ENCODE data around the gene GPR3. TPM values are rescaled to one million over a fixed set of nuclear protein-coding genes. Genes with fewer than 3 reads are reported as not detected.
A peak's percentile ranks its signal among the peaks of the same experiment; 100 is the strongest.

Gene GPR3
- total RNA-seq, 2 experiments from 2014 or later = 0.47 to 0.66 TPM

DNA sequence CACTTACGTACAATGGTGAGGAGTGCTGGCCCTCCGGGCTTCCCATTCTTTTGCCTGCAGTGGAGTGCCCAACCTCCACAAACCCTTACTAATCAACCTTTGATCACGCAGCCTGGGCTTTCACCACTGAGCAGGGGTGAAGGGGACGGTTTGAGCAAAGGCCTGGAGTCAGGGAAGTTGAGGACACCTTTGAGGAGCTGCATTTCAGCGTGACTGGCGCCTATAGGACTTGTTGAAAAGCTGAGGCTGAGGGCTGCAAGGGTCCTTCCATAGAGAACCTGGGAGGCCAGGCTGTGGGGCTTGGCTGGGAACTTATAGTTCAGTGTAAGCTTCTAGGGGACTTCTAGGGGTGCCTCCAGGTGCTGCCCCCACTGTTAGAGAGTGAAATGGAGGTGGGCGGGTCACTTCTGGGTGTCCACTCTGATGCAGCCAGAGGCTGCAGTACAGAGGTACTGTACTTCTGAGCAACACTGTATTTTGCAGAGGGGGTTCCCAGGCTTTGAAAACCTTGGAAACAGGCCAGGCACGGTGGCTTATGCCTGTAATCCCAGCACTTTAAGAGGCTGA lies 40.8 kb upstream of the GPR3 start:
- Mint-ChIP-seq H3K4me1 (ENCODE audit: low read depth) (peaks cover 24% of the 10 kb centered on the region), H3K9me3 (ENCODE audit: insufficient read depth) (no peaks in the 10 kb centered on the region), H3K27me3 (ENCODE audit: low read depth) (no peaks in the 10 kb centered on the region), H3K27ac (no peak overlapping the region), H3K36me3 (ENCODE audit: low read depth) (peaks cover 9% of the 10 kb centered on the region), H3K4me3 (no peak overlapping the region)
- POLR2A ChIA-PET = no interaction called here
- ATAC-seq (no peak), DNase-seq (no peak)
- CTCF ChIA-PET = interaction anchor here (1.2 kb wide), 1 partner anchor 19 kb away, joined by 3 read pairs; no protein-coding TSS in a partner anchor

DNA sequence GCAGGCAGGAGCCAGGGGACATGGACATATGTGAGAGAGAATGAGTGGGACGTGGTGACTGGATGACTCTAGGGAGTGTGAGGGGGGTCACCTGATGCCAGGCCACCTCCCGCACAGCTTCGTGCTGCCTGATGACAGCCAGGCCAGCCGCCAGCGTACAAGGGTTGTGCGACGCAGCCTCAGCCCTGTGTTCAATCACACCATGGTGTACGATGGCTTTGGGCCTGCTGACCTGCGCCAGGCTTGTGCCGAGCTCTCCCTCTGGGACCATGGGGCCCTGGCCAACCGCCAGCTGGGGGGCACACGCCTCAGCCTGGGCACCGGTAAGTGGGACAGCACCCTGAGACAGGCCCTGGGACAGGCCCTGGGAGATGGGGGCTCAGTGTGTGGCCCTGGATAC lies 39.3 kb upstream of the GPR3 start:
- no peak overlapping the region for H3K27ac Mint-ChIP-seq
- no peak for ATAC-seq
- H3K27me3 Mint-ChIP-seq (ENCODE audit: low read depth) = no peaks in the 10 kb centered on the region
- CTCF ChIA-PET = interaction anchor here (0.7 to 1.5 kb wide), 2 partner anchors 11 to 13 kb away, joined by 3 to 4 read pairs; partner anchors contain the start of gene SYTL1
- POLR2A ChIA-PET = no interaction called here
- DNase-seq = no peak
- no peaks in the 10 kb centered on the region for H3K9me3 Mint-ChIP-seq (ENCODE audit: insufficient read depth)
- peaks cover 35% of the 10 kb centered on the region for H3K4me1 Mint-ChIP-seq (ENCODE audit: low read depth)
- no peak overlapping the region for H3K4me3 Mint-ChIP-seq
- H3K36me3 Mint-ChIP-seq (ENCODE audit: low read depth) = peaks cover 2% of the 10 kb centered on the region

DNA sequence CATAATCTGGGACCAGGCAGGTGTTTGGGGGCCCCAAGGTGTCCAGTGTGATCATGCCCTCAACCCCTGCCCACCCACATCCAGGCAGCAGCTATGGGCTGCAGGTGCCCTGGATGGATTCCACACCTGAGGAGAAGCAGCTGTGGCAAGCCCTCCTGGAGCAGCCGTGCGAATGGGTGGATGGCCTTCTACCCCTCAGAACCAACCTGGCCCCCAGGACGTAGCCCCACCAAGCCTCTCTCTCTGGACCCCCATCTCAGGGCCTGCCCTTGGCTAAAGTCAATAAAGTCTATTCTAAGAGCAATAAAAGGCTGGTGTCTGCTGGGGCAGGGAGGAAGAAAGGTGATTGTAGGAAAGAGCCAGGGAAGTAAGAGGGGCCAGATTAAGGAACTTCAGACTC lies 38.8 kb upstream of the GPR3 start:
- POLR2A ChIA-PET = no interaction called here
- Mint-ChIP-seq H3K4me1 (ENCODE audit: low read depth) (peaks cover 35% of the 10 kb centered on the region), H3K9me3 (ENCODE audit: insufficient read depth) (no peaks in the 10 kb centered on the region), H3K4me3 (no peak overlapping the region), H3K27ac (peak overlapping the region; percentile 16), H3K36me3 (ENCODE audit: low read depth) (peaks cover 2% of the 10 kb centered on the region), H3K27me3 (ENCODE audit: low read depth) (no peaks in the 10 kb centered on the region)
- DNase-seq = no peak
- no peak for ATAC-seq
- CTCF ChIA-PET = interaction anchor here (0.7 to 2.2 kb wide), 5 partner anchors 11 to 57 kb away, joined by 3 to 14 read pairs (median 4); partner anchors contain the start of genes MAP3K6 and SYTL1

DNA sequence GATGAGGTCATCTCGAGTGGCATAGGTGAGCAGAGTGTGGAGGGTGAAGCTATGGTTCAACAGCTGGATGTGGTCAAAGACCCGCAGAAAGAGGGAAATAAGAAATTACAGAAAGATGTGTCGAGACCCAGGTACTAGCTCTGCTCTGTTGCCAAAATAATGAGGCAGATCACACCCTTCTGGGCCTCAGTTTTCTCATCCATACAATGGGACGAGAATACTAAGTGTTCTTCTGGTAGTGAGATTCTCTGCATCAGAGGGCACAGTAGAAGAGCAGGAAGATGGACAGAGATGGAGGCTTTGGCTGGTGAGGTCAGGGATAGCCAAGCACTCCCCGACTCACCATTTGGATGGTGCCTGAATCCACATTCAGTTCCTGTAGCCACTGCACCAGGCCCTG lies 36.7 kb upstream of the GPR3 start:
- Mint-ChIP-seq H3K4me3 (peak overlapping the region; percentile 78), H3K9me3 (ENCODE audit: insufficient read depth) (no peaks in the 10 kb centered on the region), H3K36me3 (ENCODE audit: low read depth) (peaks cover 2% of the 10 kb centered on the region), H3K27me3 (ENCODE audit: low read depth) (peaks cover 9% of the 10 kb centered on the region), H3K4me1 (ENCODE audit: low read depth) (peaks cover 46% of the 10 kb centered on the region), H3K27ac (peak overlapping the region; percentile 97)
- no peak for DNase-seq
- POLR2A ChIA-PET = interaction anchor here (0.6 to 4.9 kb wide), 2 partner anchors 10 to 13 kb away, joined by 3 to 56 read pairs; partner anchors contain the start of gene SYTL1
- ATAC-seq = no peak
- CTCF ChIA-PET = interaction anchor here (0.7 to 6.7 kb wide), 15 partner anchors 10 to 307 kb away, joined by 3 to 99 read pairs (median 23); partner anchors contain the start of genes CD164L2, MAP3K6 and SYTL1

DNA sequence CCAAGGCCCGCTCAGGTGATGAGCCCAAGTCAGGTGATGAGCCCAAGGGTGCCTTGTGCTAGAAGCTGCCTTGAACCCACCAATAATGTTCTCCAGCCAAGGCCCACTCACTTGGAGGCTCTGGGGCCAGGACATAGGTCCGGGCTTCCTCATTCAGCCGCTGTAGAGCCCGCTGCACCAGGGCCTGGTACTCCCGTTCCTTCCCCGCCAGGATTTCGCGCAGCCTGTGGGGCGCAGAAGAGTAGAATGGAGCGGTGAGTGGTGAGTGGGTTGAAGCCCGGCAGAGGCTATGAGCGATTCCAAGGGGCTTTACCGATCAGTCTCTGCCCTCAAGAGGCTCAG lies 36.2 kb upstream of the GPR3 start:
- no peak for DNase-seq
- Mint-ChIP-seq H3K4me3 (peak overlapping the region; percentile 78), H3K27ac (peak overlapping the region; percentile 97), H3K4me1 (ENCODE audit: low read depth) (peaks cover 48% of the 10 kb centered on the region), H3K36me3 (ENCODE audit: low read depth) (peaks cover 2% of the 10 kb centered on the region), H3K27me3 (ENCODE audit: low read depth) (peaks cover 9% of the 10 kb centered on the region), H3K9me3 (ENCODE audit: insufficient read depth) (no peaks in the 10 kb centered on the region)
- ChIA-PET POLR2A (interaction anchor here (0.6 to 4.9 kb wide), 9 partner anchors 10 to 60 kb away, joined by 3 to 56 read pairs (median 5); partner anchors contain the start of genes MAP3K6 and SYTL1), CTCF (interaction anchor here (0.7 to 6.7 kb wide), 16 partner anchors 10 to 312 kb away, joined by 3 to 99 read pairs (median 25); partner anchors contain the start of genes CD164L2, MAP3K6, SYTL1 and TMEM222)
- ATAC-seq = no peak

DNA sequence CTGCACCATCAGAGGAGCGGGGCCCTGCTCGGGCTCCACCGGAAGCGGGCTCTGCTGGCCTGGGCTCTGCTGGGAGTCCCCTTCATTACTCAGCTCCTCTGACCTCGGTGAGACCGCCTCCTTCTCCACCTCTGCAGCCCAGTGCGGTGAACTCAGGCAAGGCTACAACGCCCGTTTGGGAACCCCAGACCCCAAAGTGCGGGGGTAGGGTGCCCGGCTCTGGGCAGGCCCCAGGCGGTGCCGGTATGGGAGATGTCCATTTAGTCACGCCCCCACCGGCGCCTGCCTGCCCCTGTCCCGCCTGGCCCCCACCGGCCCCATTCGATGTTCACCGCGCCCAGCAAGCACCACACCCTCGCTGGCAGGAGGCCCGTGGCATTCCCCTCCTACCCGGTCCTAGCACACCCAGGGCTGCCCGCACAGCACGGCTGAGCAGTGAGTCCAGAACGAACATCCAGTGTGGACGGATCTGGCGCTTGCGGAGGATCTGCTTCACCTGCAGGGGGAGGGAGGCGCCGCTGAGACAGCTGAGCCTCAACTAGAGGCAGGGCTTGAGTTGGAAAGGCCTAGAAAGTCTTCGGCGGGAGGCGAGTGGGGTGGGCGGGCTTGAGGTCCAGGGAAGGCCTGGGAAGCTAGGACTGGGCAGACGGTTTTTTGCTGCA lies 35.7 kb upstream of the GPR3 start:
- Mint-ChIP-seq H3K4me1 (ENCODE audit: low read depth) (peaks cover 48% of the 10 kb centered on the region), H3K27me3 (ENCODE audit: low read depth) (peaks cover 9% of the 10 kb centered on the region), H3K27ac (peak overlapping the region; percentile 97), H3K9me3 (ENCODE audit: insufficient read depth) (no peaks in the 10 kb centered on the region), H3K4me3 (peak overlapping the region; percentile 78), H3K36me3 (ENCODE audit: low read depth) (no peaks in the 10 kb centered on the region)
- DNase-seq = peak; percentile 73
- ChIA-PET POLR2A (interaction anchor here (0.6 to 4.9 kb wide), 13 partner anchors 8 to 60 kb away, joined by 3 to 56 read pairs (median 5); partner anchors contain the start of genes MAP3K6 and SYTL1), CTCF (interaction anchor here (0.6 to 6.7 kb wide), 34 partner anchors 8 to 313 kb away, joined by 3 to 99 read pairs (median 6); partner anchors contain the start of genes CD164L2, FCN3, MAP3K6 and SYTL1)
- ATAC-seq = peak; percentile 59

DNA sequence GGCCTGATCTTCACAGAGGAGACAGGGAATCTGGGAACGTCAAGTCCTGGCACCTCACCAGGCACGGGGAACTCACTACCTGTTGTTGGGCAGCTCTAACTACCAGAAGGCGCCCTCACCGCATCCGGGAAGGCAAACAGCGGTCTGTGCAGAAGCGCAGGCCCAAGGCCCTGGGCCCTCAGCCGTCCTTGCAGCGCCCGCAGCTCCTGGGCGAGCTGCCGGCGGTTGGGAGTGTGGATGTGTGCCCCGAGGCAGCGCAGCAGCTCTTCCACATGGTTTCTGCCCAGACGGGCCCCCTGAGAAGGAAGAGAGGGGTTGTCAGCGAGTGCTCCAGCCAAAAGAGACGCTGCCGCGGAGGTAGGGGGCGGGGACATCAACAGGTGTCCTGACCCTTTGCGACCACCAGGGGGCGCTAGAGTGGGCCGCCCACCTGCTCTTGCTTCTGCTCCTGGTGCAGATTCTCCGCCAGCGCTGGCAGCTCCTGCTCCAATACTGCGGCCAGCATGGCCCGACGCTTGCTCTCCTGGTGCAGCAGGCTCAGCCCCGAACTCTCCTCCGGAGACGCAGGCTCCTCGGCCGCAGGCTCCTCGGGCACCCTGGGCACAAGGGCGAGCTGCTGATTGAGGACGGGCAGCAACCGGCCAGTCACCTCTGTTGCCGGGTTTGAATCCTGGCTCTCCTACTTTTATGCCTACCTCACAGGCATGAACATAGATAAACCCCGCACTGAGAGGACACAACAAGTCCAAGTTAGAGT lies 35.0 kb upstream of the GPR3 start:
- no peaks in the 10 kb centered on the region for H3K9me3 Mint-ChIP-seq (ENCODE audit: insufficient read depth)
- DNase-seq = peak; percentile 90
- peaks cover 9% of the 10 kb centered on the region for H3K27me3 Mint-ChIP-seq (ENCODE audit: low read depth)
- H3K4me1 Mint-ChIP-seq (ENCODE audit: low read depth) = peaks cover 48% of the 10 kb centered on the region
- ChIA-PET CTCF (interaction anchor here (0.6 to 6.7 kb wide), 36 partner anchors 9 to 416 kb away, joined by 3 to 99 read pairs (median 5); partner anchors contain the start of genes CD164L2, FCN3, MAP3K6 and STX12), POLR2A (interaction anchor here (0.7 to 4.9 kb wide), 13 partner anchors 8 to 61 kb away, joined by 3 to 56 read pairs (median 5); partner anchors contain the start of genes MAP3K6 and SYTL1)
- H3K36me3 Mint-ChIP-seq (ENCODE audit: low read depth) = no peaks in the 10 kb centered on the region
- peak overlapping the region; percentile 78 for H3K4me3 Mint-ChIP-seq
- peak; percentile 82 for ATAC-seq
- H3K27ac Mint-ChIP-seq = peak overlapping the region; percentile 97

DNA sequence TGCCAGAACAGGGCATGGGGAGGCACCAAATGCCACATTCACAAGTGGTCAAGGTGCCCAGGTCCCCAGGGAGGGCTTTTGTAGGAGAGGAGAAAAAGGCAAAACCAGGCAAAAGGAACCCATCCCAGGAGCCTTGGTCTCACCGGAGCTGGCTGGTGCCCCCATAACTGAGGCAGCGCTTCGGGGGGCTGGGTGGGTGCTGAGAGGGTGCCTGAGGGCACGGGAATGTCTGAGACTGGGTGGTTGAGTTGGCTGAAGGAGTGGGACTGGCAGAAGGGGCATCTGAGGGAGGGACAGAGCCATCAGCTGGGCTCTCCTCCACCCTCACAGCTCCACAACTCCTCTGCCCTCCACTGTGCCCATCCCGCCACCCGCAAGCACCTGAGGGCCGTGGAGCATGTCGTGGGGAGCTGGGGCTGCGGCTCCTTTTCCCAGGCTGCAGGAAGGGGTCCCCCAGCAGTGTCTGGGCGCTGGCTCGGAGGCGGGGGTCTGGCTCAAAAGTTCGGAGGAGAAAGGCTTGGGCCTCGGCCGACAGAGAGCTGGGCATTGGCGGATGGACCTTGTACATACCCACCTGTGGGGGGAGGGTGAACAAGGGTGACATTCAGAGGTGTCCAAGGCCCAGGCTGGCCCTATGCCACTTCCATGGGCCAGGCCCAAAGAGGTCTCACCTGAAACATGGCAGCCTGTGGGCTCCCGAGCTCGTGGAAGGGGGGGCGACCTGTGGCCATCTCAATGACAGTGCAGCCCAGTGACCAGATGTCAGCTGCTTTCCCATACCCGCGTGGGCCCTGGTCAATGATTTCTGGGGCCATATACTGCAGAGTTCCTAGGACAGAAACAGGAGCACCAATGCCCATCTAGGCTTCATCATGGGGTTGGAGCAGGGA lies 34.1 kb upstream of the GPR3 start:
- Mint-ChIP-seq H3K9me3 (ENCODE audit: insufficient read depth) (no peaks in the 10 kb centered on the region), H3K4me3 (peak overlapping the region; percentile 78), H3K27ac (no peak overlapping the region), H3K4me1 (ENCODE audit: low read depth) (peaks cover 48% of the 10 kb centered on the region), H3K27me3 (ENCODE audit: low read depth) (peaks cover 9% of the 10 kb centered on the region), H3K36me3 (ENCODE audit: low read depth) (no peaks in the 10 kb centered on the region)
- ATAC-seq (no peak), DNase-seq (no peak)
- ChIA-PET CTCF (interaction anchor here (0.6 to 6.7 kb wide), 23 partner anchors 8 to 415 kb away, joined by 3 to 99 read pairs (median 15); partner anchors contain the start of genes CD164L2, MAP3K6, STX12 and SYTL1), POLR2A (interaction anchor here (1.1 to 4.9 kb wide), 6 partner anchors 8 to 37 kb away, joined by 3 to 56 read pairs (median 6); partner anchors contain the start of genes MAP3K6 and SYTL1)

DNA sequence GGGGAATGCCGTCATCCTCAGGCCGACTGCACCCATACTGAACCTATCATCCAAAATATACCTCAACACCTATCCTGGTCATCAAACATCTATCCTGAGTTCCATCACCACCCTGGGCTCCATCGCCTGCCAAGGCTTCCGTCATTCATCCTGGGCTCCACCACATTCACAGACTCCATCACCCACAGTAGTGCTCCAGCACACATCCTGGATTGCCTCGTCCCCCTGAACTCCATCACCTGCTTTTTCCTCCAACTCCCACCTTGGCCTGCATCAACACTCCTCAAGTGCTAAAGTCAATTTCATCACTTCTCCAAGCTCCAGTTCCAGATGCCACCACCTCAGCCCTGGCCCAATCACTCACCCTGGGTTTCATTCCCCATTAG lies 33.5 kb upstream of the GPR3 start:
- Mint-ChIP-seq H3K4me3 (no peak overlapping the region), H3K9me3 (ENCODE audit: insufficient read depth) (no peaks in the 10 kb centered on the region), H3K27me3 (ENCODE audit: low read depth) (peaks cover 9% of the 10 kb centered on the region), H3K27ac (no peak overlapping the region), H3K4me1 (ENCODE audit: low read depth) (peaks cover 53% of the 10 kb centered on the region), H3K36me3 (ENCODE audit: low read depth) (no peaks in the 10 kb centered on the region)
- ChIA-PET POLR2A (interaction anchor here (4.9 kb wide), 1 partner anchor 16 kb away, joined by 56 read pairs; the partner anchor contains the start of gene SYTL1), CTCF (interaction anchor here (2.5 to 6.7 kb wide), 9 partner anchors 10 to 58 kb away, joined by 11 to 99 read pairs (median 28); partner anchors contain the start of genes CD164L2, SYTL1 and TMEM222)
- ATAC-seq (no peak), DNase-seq (no peak)

DNA sequence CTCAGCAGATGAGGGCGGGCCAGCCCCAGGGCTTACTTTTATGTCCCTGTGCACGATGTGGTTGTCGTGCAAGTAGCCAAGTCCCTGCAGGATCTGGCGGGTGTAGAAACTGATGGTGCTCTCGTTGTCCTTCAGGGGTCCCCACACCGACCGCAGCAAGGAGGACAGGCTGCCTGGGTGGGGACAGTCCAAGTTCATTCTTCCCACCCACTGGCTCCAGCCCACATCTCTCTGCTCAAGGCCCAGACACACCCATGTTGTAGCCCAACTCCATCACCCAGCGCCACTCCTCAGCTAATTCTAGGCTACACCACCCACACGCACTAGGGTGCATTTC lies 32.6 kb upstream of the GPR3 start:
- peaks cover 61% of the 10 kb centered on the region for H3K4me1 Mint-ChIP-seq (ENCODE audit: low read depth)
- ChIA-PET POLR2A (no interaction called here), CTCF (interaction anchor here (4.4 to 6.7 kb wide), 3 partner anchors 16 to 27 kb away, joined by 46 to 99 read pairs (median 60); partner anchors contain the start of genes CD164L2 and SYTL1)
- H3K9me3 Mint-ChIP-seq (ENCODE audit: insufficient read depth) = no peaks in the 10 kb centered on the region
- no peak for DNase-seq
- no peak for ATAC-seq
- H3K27me3 Mint-ChIP-seq (ENCODE audit: low read depth) = peaks cover 9% of the 10 kb centered on the region
- H3K27ac Mint-ChIP-seq = peak overlapping the region; percentile 15
- H3K4me3 Mint-ChIP-seq = peak overlapping the region; percentile 49
- H3K36me3 Mint-ChIP-seq (ENCODE audit: low read depth) = no peaks in the 10 kb centered on the region
